ENCODE results near the gene IGSF11. TPM values are rescaled to one million over a fixed set of nuclear protein-coding genes. Genes with fewer than 3 reads are reported as not detected.

The IGSF11 gene
- total RNA-seq, 1 experiment from 2014 or later: 0.66 TPM

- no peak for DNase-seq
- TF ChIP-seq EZH2phosphoT487 (IDR thresholded peaks at IDR 0.05; ENCODE audit: borderline replicate concordance, low read length): no peak
- TF ChIP-seq EZH2 (IDR thresholded peaks at IDR 0.05; ENCODE audit: low read length, unreplicated experiment): no peak
- no peak for TF ChIP-seq CTCF (conservative IDR thresholded peaks at IDR 0.05; ENCODE audit: low read depth, low read length)
- H3K36me3 ChIP-seq (ENCODE audit: low read depth, low read length): no peaks in the 10 kb centered on the region
- H3K4me3 ChIP-seq (ENCODE audit: low read length): no peak overlapping the region
- no peak overlapping the region for H3K27ac ChIP-seq (ENCODE audit: low read length)
- CTCF ChIA-PET: no interaction called here
- H3K4me2 ChIP-seq (ENCODE audit: low read length): no peak overlapping the region
- H3K9me3 ChIP-seq (ENCODE audit: low read length): no peaks in the 10 kb centered on the region
- no peaks in the 10 kb centered on the region for H3K9me2 ChIP-seq (replicated peaks; ENCODE audit: low read length)
- H3K9ac ChIP-seq (ENCODE audit: low read length): no peak overlapping the region
- no TSS peak for BruUV-seq (replicated peaks)
- H3F3A ChIP-seq (ENCODE audit: low read length, unreplicated experiment): no peaks in the 10 kb centered on the region
- H3K4me1 ChIP-seq (ENCODE audit: insufficient read depth, low read length): no peaks in the 10 kb centered on the region
- no peaks in the 10 kb centered on the region for H4K20me1 ChIP-seq (ENCODE audit: low read length)
- H3K27me3 ChIP-seq (ENCODE audit: low read length): peaks cover 50% of the 10 kb centered on the region
- no peak overlapping the region for H2AFZ ChIP-seq (ENCODE audit: low read length)
- ATAC-seq: no peak
- POLR2A ChIA-PET (ENCODE audit: unreplicated experiment): no interaction called here
- intact Hi-C loops (cut with micrococcal nuclease): no loop called here
- no peaks in the 10 kb centered on the region for H3K79me2 ChIP-seq (ENCODE audit: low read length)
These were observed 147.9 kb downstream of the IGSF11 start for GRCh38 chr3:118886708-118887107.

GRCh38 chr3:118884748-118885206 lies 149.9 kb downstream of the IGSF11 start:
- Histone ChIP-seq H3K4me1 (ENCODE audit: insufficient read depth, low read length) (no peaks in the 10 kb centered on the region), H3K9me3 (ENCODE audit: low read length) (no peaks in the 10 kb centered on the region), H3K9ac (ENCODE audit: low read length) (no peak overlapping the region), H3F3A (ENCODE audit: low read length, unreplicated experiment) (no peaks in the 10 kb centered on the region), H3K9me2 (replicated peaks; ENCODE audit: low read length) (no peaks in the 10 kb centered on the region), H3K36me3 (ENCODE audit: low read depth, low read length) (no peaks in the 10 kb centered on the region), H3K27ac (ENCODE audit: low read length) (no peak overlapping the region), H2AFZ (ENCODE audit: low read length) (no peak overlapping the region), H3K79me2 (ENCODE audit: low read length) (no peaks in the 10 kb centered on the region), H4K20me1 (ENCODE audit: low read length) (no peaks in the 10 kb centered on the region), H3K4me3 (ENCODE audit: low read length) (no peak overlapping the region), H3K27me3 (ENCODE audit: low read length) (peaks cover 50% of the 10 kb centered on the region), H3K4me2 (ENCODE audit: low read length) (no peak overlapping the region)
- BruUV-seq (replicated peaks): no TSS peak
- intact Hi-C loops (cut with micrococcal nuclease): loop anchor here (1.0 kb wide), 1 partner anchor 357 kb away; no protein-coding TSS in a partner anchor
- DNase-seq (peak; percentile 77), ATAC-seq (peak; percentile 91)
- TF ChIP-seq EZH2 (IDR thresholded peaks at IDR 0.05; ENCODE audit: low read length, unreplicated experiment) (no peak), CTCF (conservative IDR thresholded peaks at IDR 0.05; ENCODE audit: low read depth, low read length) (peak; percentile 99)
- ChIA-PET CTCF (interaction anchor here (0.5 to 3.6 kb wide), 7 partner anchors 45 to 799 kb away, joined by 3 to 41 read pairs (median 5); partner anchors contain the start of genes B4GALT4 and IGSF11), POLR2A (ENCODE audit: unreplicated experiment) (no interaction called here)

- H3K9me2 ChIP-seq (replicated peaks; ENCODE audit: low read length): no peaks in the 10 kb centered on the region
- DNase-seq: peak; percentile 83
- ATAC-seq: peak; percentile 82
- BruUV-seq (replicated peaks): no TSS peak
- no peak overlapping the region for H2AFZ ChIP-seq (ENCODE audit: low read length)
- TF ChIP-seq EZH2phosphoT487 (IDR thresholded peaks at IDR 0.05; ENCODE audit: borderline replicate concordance, low read length) (no peak), CTCF (conservative IDR thresholded peaks at IDR 0.05; ENCODE audit: low read depth, low read length) (peak; percentile 93), EZH2 (IDR thresholded peaks at IDR 0.05; ENCODE audit: low read length, unreplicated experiment) (no peak)
- no peak overlapping the region for H3K4me2 ChIP-seq (ENCODE audit: low read length)
- POLR2A ChIA-PET (ENCODE audit: unreplicated experiment): no interaction called here
- no peaks in the 10 kb centered on the region for H4K20me1 ChIP-seq (ENCODE audit: low read length)
- no peaks in the 10 kb centered on the region for H3F3A ChIP-seq (ENCODE audit: low read length, unreplicated experiment)
- intact Hi-C loops (cut with micrococcal nuclease): loop anchor here (1.0 to 2.0 kb wide), 3 partner anchors 152 to 798 kb away; partner anchors contain the start of gene IGSF11
- H3K79me2 ChIP-seq (ENCODE audit: low read length): no peaks in the 10 kb centered on the region
- no peaks in the 10 kb centered on the region for H3K4me1 ChIP-seq (ENCODE audit: insufficient read depth, low read length)
- H3K9me3 ChIP-seq (ENCODE audit: low read length): no peaks in the 10 kb centered on the region
- H3K9ac ChIP-seq (ENCODE audit: low read length): no peak overlapping the region
- no peak overlapping the region for H3K27ac ChIP-seq (ENCODE audit: low read length)
- no peaks in the 10 kb centered on the region for H3K36me3 ChIP-seq (ENCODE audit: low read depth, low read length)
- peaks cover 45% of the 10 kb centered on the region for H3K27me3 ChIP-seq (ENCODE audit: low read length)
- H3K4me3 ChIP-seq (ENCODE audit: low read length): no peak overlapping the region
- CTCF ChIA-PET: interaction anchor here (0.5 to 3.6 kb wide), 9 partner anchors 64 to 359 kb away, joined by 3 to 41 read pairs (median 6); partner anchors contain the start of genes B4GALT4 and IGSF11
These were observed 152.2 kb downstream of the IGSF11 start for GRCh38 chr3:118882353-118882947.
